Activated CD4-positive, CD25-positive, alpha-beta regulatory T cell treated with anti-CD3 and anti-CD28 coated beads, Interleukin-2, amount 50 U/mL, for 24 hours (primary cell): ENCODE results near the gene C9orf152.
"Not testable (repeated sequence)": the region's sequence is repeated elsewhere in the genome, so short reads cannot be mapped to it uniquely, and the experiment has no call there.

Experiments
- ATAC-seq, 2 donors: fragments of 150-1000 bp; cut with Tn5 transposase; one replicate each; pipeline ENCODE4 v1.10.0; 2021; ENCODE audit warnings: mild to moderate bottlenecking in 1 of 2, moderate library complexity in 1 of 2

The C9orf152 gene

GRCh38 chr9:110208031-110208430 lies at the start of gene C9orf152:
TSS of gene C9orf152 (minus strand) at chr9:110208159. CDS start at chr9:110207579, 580 bp downstream.
- no peak for ATAC-seq

GRCh38 chr9:110257097-110257841 lies 49.3 kb upstream of the C9orf152 start:
- ATAC-seq = peak in 1 of 2 donors; percentile 1

DNA sequence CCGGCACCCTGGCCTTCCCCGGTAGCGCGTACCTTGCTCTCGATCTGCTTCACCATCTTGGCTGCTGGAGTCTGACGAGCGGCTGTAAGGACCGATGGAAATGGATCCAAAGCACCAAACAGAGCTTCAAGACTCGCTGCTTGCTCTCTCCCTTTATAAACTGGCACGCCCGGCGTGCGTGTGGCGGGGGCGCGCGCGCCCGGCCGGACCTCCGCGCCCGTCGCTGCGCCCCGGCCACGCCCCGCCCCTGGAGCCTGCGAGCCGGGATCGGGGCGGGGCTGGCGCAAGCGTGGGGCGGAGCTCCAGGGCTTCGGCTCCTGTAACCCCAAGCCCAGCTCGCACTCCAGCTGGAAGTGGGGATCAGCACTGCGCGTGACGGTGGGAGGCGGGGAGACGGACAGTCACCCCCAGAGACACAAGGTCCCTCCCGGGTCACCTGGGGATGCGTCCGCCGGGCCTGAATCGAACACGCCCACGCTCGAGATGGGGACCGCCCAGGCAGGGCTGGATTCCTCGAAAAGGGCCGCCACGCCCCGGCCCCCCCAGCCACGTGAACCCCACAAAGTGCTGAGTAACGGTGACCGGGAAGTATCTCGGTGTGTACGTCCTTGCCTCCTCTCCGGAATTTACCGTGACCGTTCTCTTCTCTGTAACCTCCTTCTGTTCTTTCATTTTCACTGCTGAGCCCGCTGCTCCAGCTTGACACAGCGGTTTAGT lies 48.6 kb upstream of the C9orf152 start, which contains the start of gene TXN:
Gene TXN, minus strand, starts transcription at position 128 of the 717 bp plus-strand sequence. Its CDS starts 72 bp downstream, at position 56.
- ATAC-seq = peak; percentile 77 to 80

GRCh38 chr9:110255463-110256379 lies 47.8 kb upstream of the C9orf152 start:
- peak; percentile 3 to 4 for ATAC-seq

DNA sequence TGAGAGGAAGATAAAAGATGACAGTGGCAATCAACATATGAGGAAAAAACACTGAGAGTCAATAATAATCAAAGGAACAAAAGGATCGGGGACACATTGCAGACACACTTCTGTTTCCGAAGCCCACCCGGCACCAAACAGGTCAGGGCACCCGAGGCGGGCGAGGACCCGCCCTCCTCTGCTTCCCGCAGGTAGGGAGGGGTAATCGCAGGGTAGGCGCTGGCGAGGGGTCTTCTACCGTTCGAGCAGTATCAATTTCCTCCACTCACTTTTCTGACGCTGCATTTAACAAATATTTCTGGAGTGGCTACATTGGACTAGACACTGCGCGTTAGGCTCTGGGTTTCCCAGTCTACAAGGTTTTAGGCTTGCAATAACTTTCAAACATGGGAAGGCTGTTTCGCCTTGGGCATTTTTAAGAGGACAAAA lies 47.1 kb upstream of the C9orf152 start:
- ATAC-seq = no peak

- ATAC-seq = no peak
Measured at GRCh38 chr9:110254500-110254899, 46.5 kb upstream of the C9orf152 start.

GRCh38 chr9:110252509-110253139 lies 44.7 kb upstream of the C9orf152 start:
- ATAC-seq = no peak

- ATAC-seq = not testable (repeated sequence)
Measured at GRCh38 chr9:110251770-110252169, 43.8 kb upstream of the C9orf152 start.

- ATAC-seq = no peak
Measured at GRCh38 chr9:110251212-110251611, 43.3 kb upstream of the C9orf152 start.

- no peak for ATAC-seq
Measured at GRCh38 chr9:110249603-110250002, 41.6 kb upstream of the C9orf152 start.

DNA sequence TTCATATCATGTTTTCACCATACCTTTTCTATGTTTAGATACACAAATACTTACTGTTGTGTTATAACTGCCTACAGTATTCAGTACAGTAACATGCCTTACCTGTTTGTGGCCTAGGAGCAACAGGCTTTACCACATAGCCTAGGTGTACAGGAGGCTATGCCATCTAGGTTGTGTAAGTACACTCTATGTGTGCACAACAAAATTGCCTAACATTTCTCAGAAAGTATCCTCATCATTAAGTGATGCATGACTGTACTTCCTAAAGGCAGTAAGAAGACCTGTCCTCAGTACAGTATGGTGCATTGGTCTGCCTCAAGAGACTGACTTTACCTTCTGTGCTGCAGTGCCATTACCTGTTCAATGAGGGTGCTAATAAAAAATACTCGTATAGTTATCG lies 40.4 kb upstream of the C9orf152 start:
- ATAC-seq = peak in 1 of 2 donors; percentile 29

DNA sequence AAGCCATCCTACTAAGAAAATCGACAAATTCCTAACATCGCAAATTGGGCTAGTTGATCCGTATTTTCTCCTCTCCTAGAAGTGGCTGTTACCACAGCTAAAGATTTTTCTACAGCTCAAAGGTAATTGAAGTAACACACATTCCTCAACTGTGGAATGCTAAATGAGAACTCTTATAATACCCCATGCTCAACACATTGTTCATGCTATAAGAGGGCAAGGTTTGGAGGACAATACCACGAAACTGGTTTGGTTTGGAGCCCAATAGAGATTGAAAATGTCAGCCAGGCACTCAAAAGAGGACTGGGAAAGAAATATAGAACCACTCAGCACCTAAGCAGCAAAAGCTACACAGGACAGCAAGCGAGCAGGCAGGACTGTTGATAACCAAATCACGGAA lies 38.3 kb upstream of the C9orf152 start:
- no peak for ATAC-seq

GRCh38 chr9:110244616-110245015 lies 36.7 kb upstream of the C9orf152 start:
- no peak for ATAC-seq

- ATAC-seq = peak; percentile 22 to 23
Measured at GRCh38 chr9:110241858-110242321, 33.9 kb upstream of the C9orf152 start.

- ATAC-seq = peak in 1 of 2 donors; percentile 15
Measured at GRCh38 chr9:110241260-110241857, 33.4 kb upstream of the C9orf152 start.

GRCh38 chr9:110240198-110240597 lies 32.2 kb upstream of the C9orf152 start:
- no peak for ATAC-seq

DNA sequence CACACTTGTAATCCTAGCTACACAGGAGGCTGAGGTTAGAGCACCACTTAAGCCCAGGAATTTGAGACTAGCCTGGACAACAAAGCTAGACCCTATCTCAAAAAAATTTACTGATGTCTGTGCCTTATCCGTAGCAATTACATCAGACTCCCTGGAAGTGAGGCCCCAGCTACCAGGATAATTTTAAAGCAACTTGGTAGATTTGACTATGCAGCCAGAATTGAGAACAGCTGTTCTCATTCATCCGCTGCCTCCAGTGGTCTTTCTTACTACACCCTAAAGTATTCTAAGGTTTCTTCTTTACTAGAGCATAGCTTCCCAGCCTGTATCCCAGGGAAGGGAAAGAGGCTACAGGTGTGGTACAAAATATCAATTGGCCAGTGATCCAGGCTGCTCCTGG lies 20.4 kb upstream of the C9orf152 start:
- no peak for ATAC-seq

DNA sequence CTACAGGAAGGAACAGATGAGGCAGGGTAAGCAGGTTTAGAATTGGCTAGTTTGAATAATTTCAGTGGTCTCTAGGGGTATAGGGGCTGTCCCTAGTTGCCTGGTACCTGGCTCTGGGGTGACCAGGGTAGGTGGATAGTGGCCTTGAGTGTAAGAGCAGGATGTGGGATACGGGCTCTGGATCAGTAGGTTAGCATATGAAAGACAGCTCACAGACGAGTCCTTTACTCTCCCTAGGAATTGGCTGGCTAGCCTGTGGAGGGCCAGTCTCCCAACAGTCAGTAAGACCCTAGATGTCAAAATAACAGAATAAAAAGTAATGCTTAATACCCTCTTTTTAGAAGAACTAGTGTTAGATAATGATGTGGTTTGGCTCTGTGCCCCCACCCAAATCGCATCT lies 16.6 kb upstream of the C9orf152 start:
- ATAC-seq = no peak

GRCh38 chr9:110220809-110221208 lies 12.8 kb upstream of the C9orf152 start:
- ATAC-seq = no peak

DNA sequence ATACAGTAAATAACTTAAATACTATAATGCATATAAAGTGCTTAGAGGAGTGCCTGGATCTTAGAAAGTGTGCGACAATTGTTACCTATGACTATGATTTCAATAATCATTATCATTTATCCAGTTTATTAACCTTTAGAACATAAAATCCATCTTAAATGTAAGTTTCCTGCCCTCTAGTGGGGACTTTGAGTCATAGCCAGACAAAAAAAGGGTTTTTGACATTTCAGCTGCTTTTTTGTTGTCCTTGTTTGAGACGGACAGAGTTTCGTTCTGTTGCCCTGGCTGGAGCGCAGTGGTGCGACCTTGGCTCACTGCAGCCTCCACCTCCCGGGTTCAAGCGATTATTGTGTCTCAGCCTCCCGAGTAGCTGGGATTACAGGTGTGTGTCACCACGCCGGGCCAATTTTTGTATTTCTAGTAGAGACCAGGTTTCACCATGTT lies 9.7 kb upstream of the C9orf152 start:
- ATAC-seq = no peak

DNA sequence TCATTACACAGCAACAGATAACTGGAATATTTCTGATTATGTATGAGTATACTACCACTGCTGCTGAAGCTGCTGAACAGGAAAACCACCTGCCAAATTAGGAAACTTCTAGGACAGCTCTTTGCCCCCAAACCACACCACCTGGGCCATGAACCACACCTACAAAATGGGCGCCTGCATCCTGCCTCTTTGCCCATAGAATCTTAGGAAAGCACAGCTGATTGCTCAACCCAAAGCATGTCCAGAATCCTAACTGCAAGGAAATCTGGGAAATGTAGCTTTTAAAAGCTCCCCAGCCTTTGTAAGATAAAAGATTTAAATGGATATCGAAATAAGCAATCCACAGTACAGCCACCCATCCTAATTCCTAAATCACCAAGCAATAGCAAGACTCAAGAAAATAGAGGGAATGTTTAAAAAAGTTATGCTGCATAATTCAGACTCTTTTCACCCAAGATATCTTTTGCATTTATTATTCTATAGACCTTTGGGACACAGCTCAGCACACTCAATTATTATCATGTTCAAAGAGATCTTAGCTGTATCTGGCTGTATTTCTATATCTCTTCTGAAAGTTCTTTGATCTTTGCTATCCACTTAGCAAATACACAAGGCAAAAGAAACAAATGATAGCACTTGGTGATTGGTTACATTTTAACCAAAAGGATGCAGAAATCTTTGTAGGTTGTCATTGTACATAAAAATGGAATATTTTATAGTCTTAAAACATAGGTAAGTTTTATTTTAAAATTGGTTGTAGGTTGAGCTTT lies 6.8 kb upstream of the C9orf152 start:
- no peak for ATAC-seq
